ENCODE data around the gene NINL. TPM values are rescaled to one million over a fixed set of nuclear protein-coding genes. Genes with fewer than 3 reads are reported as not detected.

The NINL gene
- polyA plus RNA-seq, 1 donor (not counting 4 experiments of a cell fraction or from before 2014, with no cell fraction given): 0.79 TPM

GRCh38 chr20:25483431-25484132, 101.7 kb downstream of the NINL start:
- H3K9me3 ChIP-seq (ENCODE audit: control insufficient read depth, low read depth, low read length): no peaks in the 10 kb centered on the region
- H3K9ac ChIP-seq (ENCODE audit: control insufficient read depth, extremely low read depth, insufficient read depth, low read length): no peak overlapping the region
- H3K4me3 ChIP-seq (ENCODE audit: control insufficient read depth in 2 of 3, extremely low read depth in 1 of 3, insufficient read depth in 2 of 3, low read depth in 1 of 3, low read length in 3 of 3): no peak overlapping the region
- H3K36me3 ChIP-seq (ENCODE audit: control insufficient read depth in 2 of 2, extremely low read depth in 1 of 2, insufficient read depth in 2 of 2, low read length in 2 of 2): no peaks in the 10 kb centered on the region
- no peaks in the 10 kb centered on the region for H4K20me1 ChIP-seq (ENCODE audit: control insufficient read depth, extremely low read depth, insufficient read depth, low read length)
- DNase-seq (ENCODE audit: low read depth, low spot score) (no peak), FAIRE-seq (no peak)
- H2AFZ ChIP-seq (ENCODE audit: control insufficient read depth, low read length): no peak overlapping the region
- peak overlapping the region; percentile 45 for H3K4me2 ChIP-seq (ENCODE audit: control insufficient read depth, extremely low read depth, insufficient read depth, low read depth, low read length)
- H3K4me1 ChIP-seq (ENCODE audit: control insufficient read depth, extremely low read depth, insufficient read depth, low read length): peaks cover 57% of the 10 kb centered on the region
- dilution Hi-C loops (cut with MboI; ENCODE audit: extremely low pct_ligation_motif_present, low sequenced_read_pairs): no loop called here
- H3K9me1 ChIP-seq (ENCODE audit: control insufficient read depth, extremely low read depth, insufficient read depth, low read length): no peaks in the 10 kb centered on the region
- TF ChIP-seq EZH2 (IDR thresholded peaks at IDR 0.05; ENCODE audit: low read length) (no peak), CTCF (optimal IDR thresholded peaks at IDR 0.05 in 1 of 3, IDR thresholded peaks at IDR 0.05 in 1 of 3, conservative IDR thresholded peaks at IDR 0.05 in 1 of 3; ENCODE audit: extremely low read depth in 1 of 3, insufficient read depth in 2 of 3, low read length in 3 of 3) (no peak)
- H3K79me2 ChIP-seq (ENCODE audit: control insufficient read depth, insufficient read depth, low read length): no peaks in the 10 kb centered on the region
- H3K27me3 ChIP-seq (ENCODE audit: control insufficient read depth, extremely low read depth, insufficient read depth, low read length): peaks cover 11% of the 10 kb centered on the region
- no peak overlapping the region for H3K27ac ChIP-seq (ENCODE audit: control insufficient read depth, insufficient read depth, low read length)

- Histone ChIP-seq H3K27ac (ENCODE audit: control insufficient read depth, insufficient read depth, low read length) (no peak overlapping the region), H3K9ac (ENCODE audit: control insufficient read depth, extremely low read depth, insufficient read depth, low read length) (no peak overlapping the region), H2AFZ (ENCODE audit: control insufficient read depth, low read length) (no peak overlapping the region), H3K4me3 (ENCODE audit: control insufficient read depth in 2 of 3, extremely low read depth in 1 of 3, insufficient read depth in 2 of 3, low read depth in 1 of 3, low read length in 3 of 3) (no peak overlapping the region), H3K9me1 (ENCODE audit: control insufficient read depth, extremely low read depth, insufficient read depth, low read length) (no peaks in the 10 kb centered on the region), H3K79me2 (ENCODE audit: control insufficient read depth, insufficient read depth, low read length) (no peaks in the 10 kb centered on the region), H3K4me2 (ENCODE audit: control insufficient read depth, extremely low read depth, insufficient read depth, low read depth, low read length) (no peak overlapping the region), H3K9me3 (ENCODE audit: control insufficient read depth, low read depth, low read length) (no peaks in the 10 kb centered on the region), H3K27me3 (ENCODE audit: control insufficient read depth, extremely low read depth, insufficient read depth, low read length) (peaks cover 11% of the 10 kb centered on the region), H3K36me3 (ENCODE audit: control insufficient read depth in 2 of 2, extremely low read depth in 1 of 2, insufficient read depth in 2 of 2, low read length in 2 of 2) (no peaks in the 10 kb centered on the region), H4K20me1 (ENCODE audit: control insufficient read depth, extremely low read depth, insufficient read depth, low read length) (no peaks in the 10 kb centered on the region), H3K4me1 (ENCODE audit: control insufficient read depth, extremely low read depth, insufficient read depth, low read length) (peaks cover 50% of the 10 kb centered on the region)
- TF ChIP-seq EZH2 (IDR thresholded peaks at IDR 0.05; ENCODE audit: low read length) (no peak), CTCF (optimal IDR thresholded peaks at IDR 0.05 in 1 of 3, IDR thresholded peaks at IDR 0.05 in 1 of 3, conservative IDR thresholded peaks at IDR 0.05 in 1 of 3; ENCODE audit: extremely low read depth in 1 of 3, insufficient read depth in 2 of 3, low read length in 3 of 3) (no peak)
- dilution Hi-C loops (cut with MboI; ENCODE audit: extremely low pct_ligation_motif_present, low sequenced_read_pairs): no loop called here
- FAIRE-seq (no peak), DNase-seq (ENCODE audit: low read depth, low spot score) (no peak)
Observed at GRCh38 chr20:25481918-25482253, 103.4 kb downstream of the NINL start.
